ENCODE data around the gene TMEM72.

DNA sequence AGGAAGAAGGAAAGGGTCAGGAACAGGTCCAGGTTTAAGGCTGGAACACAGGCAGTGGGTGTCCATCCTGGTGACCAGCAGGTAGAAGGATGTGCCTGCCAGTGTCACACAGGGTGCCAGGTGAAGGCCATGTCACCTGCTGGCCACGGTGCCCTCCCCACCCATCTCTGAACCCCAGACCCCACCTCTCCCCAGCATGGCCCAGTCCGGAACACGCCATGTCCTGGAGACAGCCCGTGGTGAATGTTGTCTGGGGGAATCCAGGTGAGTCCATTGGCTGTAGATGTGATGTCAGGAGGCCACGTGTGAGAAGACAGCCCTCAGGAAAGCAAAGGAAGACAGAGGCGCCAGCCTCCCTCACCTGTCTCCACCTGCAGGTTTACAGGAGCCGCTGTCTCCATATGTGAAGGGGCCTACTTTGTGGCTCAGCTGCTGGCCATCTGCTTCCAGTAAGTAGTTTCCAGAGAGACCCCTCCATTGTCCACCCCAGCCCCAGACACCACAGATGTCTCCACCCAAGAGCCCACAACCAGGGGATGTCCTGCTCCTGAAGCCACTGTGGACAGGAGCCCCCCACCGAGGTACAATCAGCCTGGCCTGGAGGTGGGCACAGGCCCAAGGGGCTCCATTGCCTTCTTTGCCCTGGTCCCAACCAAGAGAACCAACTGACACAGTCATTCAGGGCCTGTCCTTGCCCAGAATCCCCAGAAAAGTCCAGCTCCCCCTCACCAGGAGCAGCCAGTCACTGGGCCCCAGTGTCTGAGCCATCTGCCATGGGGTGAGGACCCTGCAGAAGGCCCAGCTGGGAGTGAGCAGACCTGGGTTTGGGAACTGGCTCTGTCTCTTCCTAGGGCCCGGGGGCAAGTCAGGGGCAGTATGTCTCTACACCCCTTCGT is 20.7 kb downstream of the TMEM72 start:
- TF ChIP-seq, protein P1, sequence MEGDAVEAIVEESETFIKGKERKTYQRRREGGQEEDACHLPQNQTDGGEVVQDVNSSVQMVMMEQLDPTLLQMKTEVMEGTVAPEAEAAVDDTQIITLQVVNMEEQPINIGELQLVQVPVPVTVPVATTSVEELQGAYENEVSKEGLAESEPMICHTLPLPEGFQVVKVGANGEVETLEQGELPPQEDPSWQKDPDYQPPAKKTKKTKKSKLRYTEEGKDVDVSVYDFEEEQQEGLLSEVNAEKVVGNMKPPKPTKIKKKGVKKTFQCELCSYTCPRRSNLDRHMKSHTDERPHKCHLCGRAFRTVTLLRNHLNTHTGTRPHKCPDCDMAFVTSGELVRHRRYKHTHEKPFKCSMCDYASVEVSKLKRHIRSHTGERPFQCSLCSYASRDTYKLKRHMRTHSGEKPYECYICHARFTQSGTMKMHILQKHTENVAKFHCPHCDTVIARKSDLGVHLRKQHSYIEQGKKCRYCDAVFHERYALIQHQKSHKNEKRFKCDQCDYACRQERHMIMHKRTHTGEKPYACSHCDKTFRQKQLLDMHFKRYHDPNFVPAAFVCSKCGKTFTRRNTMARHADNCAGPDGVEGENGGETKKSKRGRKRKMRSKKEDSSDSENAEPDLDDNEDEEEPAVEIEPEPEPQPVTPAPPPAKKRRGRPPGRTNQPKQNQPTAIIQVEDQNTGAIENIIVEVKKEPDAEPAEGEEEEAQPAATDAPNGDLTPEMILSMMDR (IDR thresholded peaks at IDR 0.05; ENCODE audit: poor library complexity), result no peak
- TF ChIP-seq EZH2phosphoT487 (IDR thresholded peaks at IDR 0.05; ENCODE audit: low read depth, severe bottlenecking, unreplicated experiment) (no peak), EZH2 (IDR thresholded peaks at IDR 0.05; ENCODE audit: borderline replicate concordance) (no peak)

All from hepatocyte (in vitro differentiated cells).